GM12878 (cell line): ENCODE measurements around the gene SLC36A2. TPM values are rescaled to one million over a fixed set of nuclear protein-coding genes. Genes with fewer than 3 reads are reported as not detected.

ENCODE experiments used
- ATAC-seq: fragments of 200-7000 bp; cut with Tn5 transposase; 3 replicates; pipeline ENCODE4 v1.9.1; 2020; ENCODE audit warnings: mild to moderate bottlenecking, moderate library complexity
- BruUV-seq: library from RNA; stranded (reverse); fragments of 400-500 nt; replicated peaks from 2 replicates; lab custom pipeline; 2021; lab: Mats Ljungman, UMichigan
- CTCF ChIA-PET: fragments of 300-600 bp; sonication (Branson Sonifier 250); formaldehyde crosslinking; extraction: SDS; loops from one replicate; lab custom pipeline; 2021; ENCODE audit warnings: inconsistent platforms; lab: Yijun Ruan, JAX
- POLR2A ChIA-PET: fragments of 350-600 bp; formaldehyde crosslinking; extraction: SDS; loops from one replicate; lab custom pipeline; 2021; ENCODE audit warnings: inconsistent platforms; lab: Charles Lee
- RAD21 ChIA-PET: fragments of 300-600 bp; sonication (Branson Sonifier 250); formaldehyde crosslinking; loops from one replicate; lab custom pipeline; 2023; ENCODE audit warnings: antibody characterized with exemption; ENCODE audit not compliant: unreplicated experiment; lab: Charles Lee
- SMC1A ChIA-PET: fragments of 300-600 bp; sonication (Branson Sonifier 250); formaldehyde crosslinking; loops from one replicate; lab custom pipeline; 2023; ENCODE audit not compliant: unreplicated experiment, uncharacterized antibody; lab: Charles Lee
- DNase-seq: peaks from one replicate; pipeline ENCODE4 v3.0.0-alpha.2; 2011; ENCODE audit warnings: low read depth, low spot score
- FAIRE-seq: peaks from 3 replicates; lab custom pipeline; 2011; peaks lifted over from hg19 to GRCh38; lab: Jason Lieb, UNC
- H2AFZ ChIP-seq: 2 replicates; pipeline ENCODE4 v1.6.0; 2011; ENCODE audit warnings: low read depth, low read length, control low read depth; ENCODE audit not compliant: control insufficient read depth
- H3K27ac ChIP-seq: 2 replicates; pipeline ENCODE4 v1.5.1; 2011; ENCODE audit warnings: control low read depth; ENCODE audit not compliant: control insufficient read depth, insufficient read depth
- H3K27me3 ChIP-seq, 2 experiments: replicated peaks in 1 of 2; 2 replicates each; pipeline versions ENCODE4 v1.6.0 to v1.6.1; 2011; ENCODE audit warnings: low read length in 1 of 2; ENCODE audit not compliant: control insufficient read depth in 2 of 2, insufficient read depth in 2 of 2
- H3K36me3 ChIP-seq, 2 experiments: 2 replicates each; pipeline ENCODE4 v1.5.1; 2011; ENCODE audit warnings: low read length in 1 of 2; ENCODE audit not compliant: control insufficient read depth in 2 of 2, insufficient read depth in 2 of 2
- H3K4me1 ChIP-seq: 2 replicates; pipeline ENCODE4 v1.6.1; 2011; ENCODE audit warnings: mild to moderate bottlenecking, low read length, moderate library complexity, mixed read lengths; ENCODE audit not compliant: control insufficient read depth, insufficient read depth
- H3K4me2 ChIP-seq: 2 replicates; pipeline ENCODE4 v1.6.0; 2011; ENCODE audit warnings: control low read depth; ENCODE audit not compliant: control insufficient read depth, insufficient read depth
- H3K4me3 ChIP-seq: fragments of 200-600 bp; sonication (generic); 2 replicates; pipeline ENCODE4 v1.5.1; 2016
- H3K79me2 ChIP-seq: 2 replicates; pipeline ENCODE4 v1.6.0; 2011; ENCODE audit warnings: low read length; ENCODE audit not compliant: control insufficient read depth, insufficient read depth
- H3K9ac ChIP-seq: 2 replicates; pipeline ENCODE4 v1.8.0; 2011; ENCODE audit warnings: low read length, control low read depth, mixed read lengths; ENCODE audit not compliant: control insufficient read depth, insufficient read depth
- H3K9me3 ChIP-seq: replicated peaks from 3 replicates; pipeline ENCODE4 v1.5.1; 2011; ENCODE audit warnings: mild to moderate bottlenecking, low read length; ENCODE audit not compliant: control insufficient read depth, insufficient read depth
- H4K20me1 ChIP-seq: 2 replicates; pipeline ENCODE4 v1.6.0; 2011; ENCODE audit not compliant: control insufficient read depth, insufficient read depth
- ATF7 ChIP-seq: fragments of 450-650 bp; IDR thresholded peaks from 2 replicates; pipeline ENCODE4 v1.6.1; 2016; ENCODE audit warnings: low read depth, mild to moderate bottlenecking
- CTCF ChIP-seq, 3 experiments: IDR thresholded peaks in 2 of 3; conservative IDR thresholded peaks in 1 of 3; 2 replicates each; pipeline ENCODE4 v1.5.1; 2011; ENCODE audit warnings: low read depth in 3 of 3, low read length in 3 of 3, mild to moderate bottlenecking in 3 of 3, control low read depth in 2 of 3, moderate library complexity in 2 of 3, inconsistent platforms in 1 of 3, mixed read lengths in 1 of 3; ENCODE audit not compliant: control insufficient read depth in 2 of 3, insufficient read depth in 1 of 3; ENCODE audit errors: extremely low read depth in 1 of 3
- EED ChIP-seq: sonication (generic); IDR thresholded peaks from 2 replicates; pipeline ENCODE4 v1.6.1; 2016; ENCODE audit warnings: antibody characterized with exemption, low read depth
- FOXK2 ChIP-seq: fragments of 450-650 bp; IDR thresholded peaks from 2 replicates; pipeline ENCODE4 v1.6.1; 2017; ENCODE audit warnings: mild to moderate bottlenecking, moderate library complexity
- HDAC6 ChIP-seq: fragments of 200-600 bp; sonication (generic); IDR thresholded peaks from one replicate; pipeline ENCODE4 v1.8.0; 2017; ENCODE audit warnings: antibody characterized with exemption; ENCODE audit not compliant: unreplicated experiment
- NFIC ChIP-seq: IDR thresholded peaks from 2 replicates; pipeline ENCODE4 v1.6.1; 2012; ENCODE audit warnings: low read depth, mild to moderate bottlenecking, inconsistent platforms, low read length, moderate library complexity
- NFYB ChIP-seq: IDR thresholded peaks from 2 replicates; pipeline ENCODE4 v1.6.1; 2011; ENCODE audit warnings: low read depth, mild to moderate bottlenecking, low read length, improper control_type of control experiment, moderate library complexity; ENCODE audit not compliant: insufficient read depth
- NR2C1 ChIP-seq: fragments of 450-650 bp; IDR thresholded peaks from 2 replicates; pipeline ENCODE4 v1.6.1; 2017; ENCODE audit warnings: antibody characterized with exemption, mild to moderate bottlenecking, moderate library complexity
- PAX8 ChIP-seq: fragments of 450-650 bp; IDR thresholded peaks from 2 replicates; pipeline ENCODE4 v1.6.1; 2017; ENCODE audit warnings: mild to moderate bottlenecking, moderate library complexity
- PBX3 ChIP-seq: IDR thresholded peaks from 2 replicates; pipeline ENCODE4 v1.6.1; 2011; ENCODE audit warnings: mild to moderate bottlenecking, low read depth, low read length, moderate library complexity; ENCODE audit not compliant: insufficient replicate concordance
- TAF1 ChIP-seq: IDR thresholded peaks from 2 replicates; pipeline ENCODE4 v1.6.1; 2011; ENCODE audit warnings: mild to moderate bottlenecking, low read depth, low read length, borderline replicate concordance
- USF2 ChIP-seq: IDR thresholded peaks from 2 replicates; pipeline ENCODE4 v1.6.1; 2011; ENCODE audit warnings: low read depth, low read length, improper control_type of control experiment, borderline replicate concordance
- YY1 ChIP-seq: IDR thresholded peaks from 2 replicates; pipeline ENCODE4 v1.6.1; 2011; ENCODE audit warnings: low read depth, mild to moderate bottlenecking, low read length
- ZBTB4 ChIP-seq: fragments of 450-650 bp; formaldehyde crosslinking; IDR thresholded peaks from 2 replicates; pipeline ENCODE4 v1.4.0; 2022; ENCODE audit warnings: mild to moderate bottlenecking, moderate library complexity
- ZNF217 ChIP-seq: fragments of 450-650 bp; IDR thresholded peaks from 2 replicates; pipeline ENCODE4 v1.6.1; 2017; ENCODE audit warnings: antibody characterized with exemption, mild to moderate bottlenecking
- ZNF274 ChIP-seq: IDR thresholded peaks from one replicate; pipeline ENCODE4 v1.8.0; 2011; ENCODE audit not compliant: insufficient read length, insufficient read depth
- WGBS: methylation state at CpG from one replicate; pipeline ENCODE4 v1.1.6; 2016; ENCODE audit warnings: low lambda C conversion rate; ENCODE audit not compliant: insufficient replicate concordance, insufficient coverage; ENCODE audit errors: missing lambda C conversion rate; 5-methylcytosine and 5-hydroxymethylcytosine counted together
- in situ Hi-C: fragments of 300-500 bp; cut with MboI; formaldehyde crosslinking; loops from 9 replicates; pipeline ENCODE4 v1.14.3; 2018; ENCODE audit warnings: mixed read lengths
- intact Hi-C: fragments of 100-400 bp; cut with micrococcal nuclease; formaldehyde crosslinking; loops from one replicate; pipeline ENCODE4 v1.14.2; 2022; ENCODE audit not compliant: unreplicated experiment
- polyA plus RNA-seq, 11 experiments: library from polyadenylated mRNA; depleted of rRNA in 4 of 11; unstranded in 6 of 11; stranded (reverse) in 5 of 11; fragments of >200 nt; fragmentation: Nextera tagmentation in 4 of 11; fragmentation: Illumina TruSeq in 1 of 11; extraction: Ambion mirVana in 4 of 11; extraction: Trizol in 1 of 11; gene quantifications; 1 replicate in 1 of 11; 2 replicates in 10 of 11; pipeline versions ENCODE4 v1.2.1 to v1.2.3, GENCODE V29; 2011 to 2016; ENCODE audit warnings: inconsistent platforms in 2 of 11, missing spikeins in 2 of 11, low read depth in 1 of 11
- total RNA-seq, 4 experiments: library from RNA; depleted of rRNA in 3 of 4; stranded (reverse); fragments of >200 nt in 3 of 4; fragmentation: Illumina TruSeq in 1 of 4; extraction: Trizol in 1 of 4; gene quantifications; 2 replicates each; pipeline versions ENCODE4 v1.2.1 to v1.2.3, GENCODE V29; 2013 to 2021

SLC36A2 gene
- total and polyA plus RNA-seq, 10 of the 15 experiments (the other 5 are each of a cell fraction or from before 2014, with no cell fraction given) = not detected

- no peak for TF ChIP-seq FOXK2
- no peak for TF ChIP-seq TAF1
- TF ChIP-seq HDAC6 = no peak
Measured at GRCh38 chr5:151285683-151286082, 61.7 kb downstream of the SLC36A2 start (continued).

GRCh38 chr5:151284392-151284967 is 62.9 kb downstream of the SLC36A2 start:
- Histone ChIP-seq H3K9ac (no peak overlapping the region), H4K20me1 (no peaks in the 10 kb centered on the region), H3K9me3 (no peaks in the 10 kb centered on the region), H3K79me2 (no peaks in the 10 kb centered on the region), H3K4me2 (no peak overlapping the region), H3K27me3 (no peaks in the 10 kb centered on the region), H3K4me1 (no peaks in the 10 kb centered on the region), H3K36me3 (no peaks in the 10 kb centered on the region), H2AFZ (no peak overlapping the region), H3K4me3 (no peak overlapping the region), H3K27ac (no peak overlapping the region)
- no TSS peak for BruUV-seq
- peak; percentile 64 for ATAC-seq
- WGBS = 41% methylated on average over 8 of the region's 8 CpGs
- in situ Hi-C loops = no loop called here
- CTCF ChIA-PET = interaction anchor here (0.9 to 2.0 kb wide), 5 partner anchors 9 to 32 kb away, joined by 3 to 8 read pairs (median 5); no protein-coding TSS in a partner anchor
- no peak for FAIRE-seq
- RAD21 ChIA-PET = interaction anchor here (0.9 kb wide), 1 partner anchor 232 kb away, joined by 3 read pairs; no protein-coding TSS in a partner anchor
- intact Hi-C loops = no loop called here
- DNase-seq = no peak
- SMC1A ChIA-PET = interaction anchor here (0.9 to 2.5 kb wide), 2 partner anchors 9 to 121 kb away, joined by 3 to 8 read pairs; no protein-coding TSS in a partner anchor
- POLR2A ChIA-PET = no interaction called here
- TF ChIP-seq USF2 = no peak
- no peak for TF ChIP-seq EED
- no peak for TF ChIP-seq YY1
- TF ChIP-seq ZNF274 = no peak
- peak; percentile 63 for TF ChIP-seq PBX3
- TF ChIP-seq CTCF (IDR thresholded peaks at IDR 0.05 in 2 of 3, conservative IDR thresholded peaks at IDR 0.05 in 1 of 3; ENCODE audit: control insufficient read depth in 2 of 3, extremely low read depth in 1 of 3, insufficient read depth in 1 of 3, low read depth in 3 of 3, low read length in 3 of 3) = peak; percentile 26 to 66 (median 46)
- TF ChIP-seq ATF7 = no peak
- no peak for TF ChIP-seq NFIC
- TF ChIP-seq NR2C1 = no peak
- no peak for TF ChIP-seq NFYB
- TF ChIP-seq ZBTB4 (CRISPR knock-in tag) = no peak
- TF ChIP-seq ZNF217 = no peak
- no peak for TF ChIP-seq PAX8
